Tibial artery (tissue), 4 donors: ENCODE results near the gene TXLNG.
A peak's percentile ranks its signal among the peaks of the same experiment; 100 is the strongest.

Source experiments
- DNase-seq, 2 donors: peaks; one replicate each; pipeline ENCODE4 v3.0.0-alpha.2; 2019
- H3K27ac ChIP-seq, 2 donors: fragments of 200-600 bp; sonication (generic) in 1 of 2; 1 replicate in 1 of 2; 2 replicates in 1 of 2; pipeline ENCODE4 v1.5.1; 2018 to 2019; ENCODE audit warnings: mild to moderate bottlenecking in 1 of 2
- H3K27me3 ChIP-seq, 2 donors: fragments of 200-600 bp; sonication (generic) in 1 of 2; one replicate each; pipeline versions ENCODE4 v1.5.1 to v1.6.0; 2016 to 2019
- H3K36me3 ChIP-seq, 3 donors: fragments of 200-600 bp; sonication (generic) in 2 of 3; one replicate each; pipeline ENCODE4 v1.5.1; 2016 to 2019; ENCODE audit warnings: mild to moderate bottlenecking in 2 of 3
- H3K4me1 ChIP-seq, 4 donors: fragments of 200-600 bp; sonication (generic) in 2 of 4; 1 replicate in 3 of 4; 2 replicates in 1 of 4; pipeline ENCODE4 v1.5.1; 2016 to 2019
- H3K4me3 ChIP-seq, 2 donors: fragments of 200-600 bp; sonication (generic) in 1 of 2; 1 replicate in 1 of 2; 2 replicates in 1 of 2; pipeline ENCODE4 v1.5.1; 2018 to 2019; ENCODE audit warnings: mild to moderate bottlenecking in 2 of 2
- H3K9me3 ChIP-seq, 3 donors: fragments of 200-600 bp; sonication (generic) in 1 of 3; one replicate each; pipeline ENCODE4 v1.5.1; 2016 to 2019
- CTCF ChIP-seq, 2 experiments: fragments of 200-600 bp in 1 of 2; fragments of 450-650 bp in 1 of 2; IDR thresholded peaks; one replicate each; pipeline ENCODE4 v1.5.1; 2017 to 2019; ENCODE audit warnings: antibody characterized with exemption in 2 of 2, mild to moderate bottlenecking in 1 of 2, moderate library complexity in 1 of 2
- intact Hi-C: fragments of 100-400 bp; cut with DNase I; formaldehyde crosslinking; loops from one replicate; pipeline ENCODE4 v1.15.0; 2023; ENCODE audit warnings: low total_unique reads

TXLNG gene

GRCh38 chrX:16786139-16786790 lies at the start of gene TXLNG:
TXLNG (plus strand) TSS chrX:16786466; CDS start chrX:16786488, 22 bp downstream.
- intact Hi-C loops, result loop anchor here (2.0 to 10.0 kb wide), 2 partner anchors 65 to 1019 kb away; no protein-coding TSS in a partner anchor
- no peaks in the 10 kb centered on the region for H3K36me3 ChIP-seq
- peak within 1 kb of the TSS; percentile 91 to 92 for H3K27ac ChIP-seq
- peaks cover 0 to 14% (median 0%) of the 10 kb centered on the region in 4 donors for H3K4me1 ChIP-seq
- DNase-seq, result peak; percentile 97 to 99
- H3K27me3 ChIP-seq, result no peaks in the 10 kb centered on the region
- H3K9me3 ChIP-seq, result no peaks in the 10 kb centered on the region
- TF ChIP-seq CTCF (IDR thresholded peaks at IDR 0.05), result no peak
- H3K4me3 ChIP-seq, result peak within 1 kb of the TSS; percentile 69 to 79

GRCh38 chrX:16737024-16737423 lies 49.2 kb upstream of the TXLNG start:
- Histone ChIP-seq H3K27me3 (no peaks in the 10 kb centered on the region), H3K9me3 (no peaks in the 10 kb centered on the region), H3K36me3 (peaks cover 11 to 58% (median 47%) of the 10 kb centered on the region in 3 donors), H3K4me3 (no peak overlapping the region), H3K27ac (no peak overlapping the region), H3K4me1 (no peaks in the 10 kb centered on the region)
- intact Hi-C loops, result no loop called here
- TF ChIP-seq CTCF (IDR thresholded peaks at IDR 0.05), result no peak
- no peak for DNase-seq

DNA sequence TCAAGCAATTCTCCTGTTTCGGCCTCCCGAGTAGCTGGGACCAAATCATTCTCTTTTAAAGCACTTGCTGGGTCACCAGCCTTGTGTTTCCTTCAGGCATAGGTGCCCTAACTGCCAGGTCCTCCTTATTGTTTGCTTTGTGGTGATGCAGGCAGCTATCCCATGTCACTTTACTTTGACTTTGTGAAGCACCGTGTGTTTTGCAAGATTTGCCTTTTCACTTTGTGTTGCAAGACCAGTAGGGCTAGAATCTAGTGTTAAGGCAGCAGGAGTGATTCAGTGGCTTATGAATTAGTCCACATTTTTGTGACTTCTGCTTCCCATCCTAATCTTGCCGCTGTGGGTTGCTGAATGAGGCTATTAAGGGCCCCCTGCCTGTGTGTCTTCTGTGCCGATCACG lies 46.7 kb upstream of the TXLNG start:
- DNase-seq, result no peak
- intact Hi-C loops, result no loop called here
- H3K9me3 ChIP-seq, result no peaks in the 10 kb centered on the region
- no peak for TF ChIP-seq CTCF (IDR thresholded peaks at IDR 0.05)
- H3K4me1 ChIP-seq, result no peaks in the 10 kb centered on the region
- no peaks in the 10 kb centered on the region for H3K27me3 ChIP-seq
- H3K36me3 ChIP-seq, result peaks cover 25 to 84% (median 72%) of the 10 kb centered on the region in 3 donors
- H3K27ac ChIP-seq, result no peak overlapping the region
- H3K4me3 ChIP-seq, result no peak overlapping the region

DNA sequence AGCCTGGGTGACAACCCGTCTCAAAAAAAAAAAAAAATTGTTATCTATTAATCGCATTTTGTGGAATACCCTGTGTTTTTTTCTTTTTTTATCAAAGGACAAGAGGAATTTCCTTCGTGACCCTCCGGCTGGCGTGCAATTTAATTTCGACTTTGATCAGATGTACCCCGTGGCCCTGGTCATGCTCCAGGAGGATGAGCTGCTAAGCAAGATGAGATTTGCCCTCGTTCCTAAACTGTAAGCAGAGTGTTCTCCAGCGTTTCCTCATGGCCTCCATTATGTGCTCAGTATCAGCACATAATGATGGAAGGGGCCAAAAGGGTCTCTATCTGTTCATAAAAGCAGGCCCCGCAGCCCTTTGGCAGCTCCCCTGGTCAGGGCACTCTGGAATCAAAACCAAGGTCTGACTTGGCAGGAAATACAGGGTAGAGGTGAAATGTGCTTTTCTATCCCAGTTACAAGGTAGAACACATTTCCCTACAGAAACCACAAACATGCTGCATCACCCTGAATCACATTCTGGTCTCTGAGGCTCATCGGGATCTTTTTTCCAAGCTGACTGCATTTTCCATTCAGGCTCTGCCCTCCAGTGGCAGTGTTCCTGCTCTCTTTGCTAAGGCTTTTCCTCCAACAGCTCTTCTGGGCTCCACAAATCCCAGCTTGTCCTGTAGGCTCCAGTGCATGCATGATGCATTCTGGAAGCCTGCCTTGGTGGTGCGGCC lies 42.5 kb upstream of the TXLNG start:
- H3K4me1 ChIP-seq, result no peaks in the 10 kb centered on the region
- intact Hi-C loops, result no loop called here
- H3K36me3 ChIP-seq, result peaks cover 19 to 89% (median 79%) of the 10 kb centered on the region in 3 donors
- H3K9me3 ChIP-seq, result no peaks in the 10 kb centered on the region
- no peak for TF ChIP-seq CTCF (IDR thresholded peaks at IDR 0.05)
- H3K27me3 ChIP-seq, result no peaks in the 10 kb centered on the region
- DNase-seq, result no peak
- H3K27ac ChIP-seq, result no peak overlapping the region
- H3K4me3 ChIP-seq, result no peak overlapping the region

- no peaks in the 10 kb centered on the region for H3K9me3 ChIP-seq
- no peaks in the 10 kb centered on the region for H3K4me1 ChIP-seq
- peaks cover 19 to 92% (median 90%) of the 10 kb centered on the region in 3 donors for H3K36me3 ChIP-seq
- intact Hi-C loops, result no loop called here
- no peak for TF ChIP-seq CTCF (IDR thresholded peaks at IDR 0.05)
- no peaks in the 10 kb centered on the region for H3K27me3 ChIP-seq
- no peak overlapping the region for H3K4me3 ChIP-seq
- no peak for DNase-seq
- no peak overlapping the region for H3K27ac ChIP-seq
These were observed 41.2 kb upstream of the TXLNG start for GRCh38 chrX:16745102-16745501.
